ENCODE results near the gene NXPH3.

The NXPH3 gene

GRCh38 chr17:49576088-49576916 is 631 bp downstream of the NXPH3 start:
- no peak for DNase-seq (ENCODE audit: low read depth)

GRCh38 chr17:49576917-49577649 is 1.4 kb downstream of the NXPH3 start:
- DNase-seq (ENCODE audit: low read depth), result no peak

- DNase-seq (ENCODE audit: low read depth), result no peak
These were observed 1.9 kb downstream of the NXPH3 start for GRCh38 chr17:49577650-49577934.

GRCh38 chr17:49577963-49578362 is 2.3 kb downstream of the NXPH3 start:
- no peak for DNase-seq (ENCODE audit: low read depth)

GRCh38 chr17:49578414-49578813 is 2.7 kb downstream of the NXPH3 start:
- DNase-seq (ENCODE audit: low read depth), result no peak

GRCh38 chr17:49578952-49579500 is 3.4 kb downstream of the NXPH3 start:
- no peak for DNase-seq (ENCODE audit: low read depth)

GRCh38 chr17:49579522-49579921 is 3.9 kb downstream of the NXPH3 start:
- DNase-seq (ENCODE audit: low read depth), result no peak

GRCh38 chr17:49580055-49580721 is 4.5 kb downstream of the NXPH3 start:
- no peak for DNase-seq (ENCODE audit: low read depth)

GRCh38 chr17:49580981-49581647 is 5.4 kb downstream of the NXPH3 start:
- DNase-seq (ENCODE audit: low read depth), result no peak

GRCh38 chr17:49581648-49581998 is 6.0 kb downstream of the NXPH3 start:
- DNase-seq (ENCODE audit: low read depth), result no peak

GRCh38 chr17:49582055-49582722 is 6.5 kb downstream of the NXPH3 start:
- DNase-seq (ENCODE audit: low read depth), result no peak

- no peak for DNase-seq (ENCODE audit: low read depth)
These were observed 7.1 kb downstream of the NXPH3 start for GRCh38 chr17:49582789-49583188.

GRCh38 chr17:49583226-49583625 is 7.6 kb downstream of the NXPH3 start:
- no peak for DNase-seq (ENCODE audit: low read depth)

- no peak for DNase-seq (ENCODE audit: low read depth)
These were observed 8.2 kb downstream of the NXPH3 start for GRCh38 chr17:49583889-49584288.

- DNase-seq (ENCODE audit: low read depth), result no peak
These were observed 9.9 kb downstream of the NXPH3 start for GRCh38 chr17:49585422-49586027.

- DNase-seq (ENCODE audit: low read depth), result no peak
These were observed 11.8 kb downstream of the NXPH3 start for GRCh38 chr17:49587366-49588073.

- DNase-seq (ENCODE audit: low read depth), result no peak
These were observed 12.6 kb downstream of the NXPH3 start for GRCh38 chr17:49588312-49588711.

GRCh38 chr17:49588726-49589576 is 13.3 kb downstream of the NXPH3 start:
- no peak for DNase-seq (ENCODE audit: low read depth)

- no peak for DNase-seq (ENCODE audit: low read depth)
These were observed 13.9 kb downstream of the NXPH3 start for GRCh38 chr17:49589577-49589927.

- no peak for DNase-seq (ENCODE audit: low read depth)
These were observed 15.2 kb downstream of the NXPH3 start for GRCh38 chr17:49590874-49591273.

Measured in activated gamma-delta T cell treated with anti-CD3 and anti-CD28 coated beads, Interleukin-2, amount 50 U/mL, for 16 hours (primary cell).